ENCODE results near the gene ZBTB43. TPM values are rescaled to one million over a fixed set of nuclear protein-coding genes. Genes with fewer than 3 reads are reported as not detected.

The ZBTB43 gene
- total and polyA plus RNA-seq, 8 donors, result 13.6 to 28.3 (median 16.4) TPM

DNA sequence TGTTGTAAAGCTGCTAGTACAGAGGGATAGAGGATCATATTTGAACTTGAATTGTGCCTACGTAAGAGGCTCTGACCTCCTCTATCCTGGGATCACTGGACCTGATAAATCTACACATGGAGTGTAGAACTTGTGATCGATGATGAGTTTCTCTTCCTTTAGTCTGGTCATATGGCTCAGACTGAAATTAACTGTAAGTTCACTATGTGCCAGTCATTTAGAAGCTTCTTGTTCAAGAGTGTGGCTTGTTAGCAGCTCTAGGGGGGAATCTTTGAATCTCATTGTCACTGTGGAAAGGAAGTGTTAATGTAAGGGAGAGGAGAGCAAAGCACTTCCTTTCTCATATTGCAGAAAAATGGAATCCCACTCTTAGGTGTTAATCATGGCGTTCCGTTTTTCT lies 67.7 kb downstream of the ZBTB43 start:
- Histone ChIP-seq H3K36me3 (peaks cover 0 to 14% of the 10 kb centered on the region in 2 donors), H3K4me3 (no peak overlapping the region), H3K9me3 (no peaks in the 10 kb centered on the region), H3K4me1 (peaks cover 0 to 25% of the 10 kb centered on the region in 2 donors), H3K27me3 (no peaks in the 10 kb centered on the region), H3K27ac (no peak overlapping the region)
- no peak for DNase-seq
- intact Hi-C loops (cut with DNase I), result no loop called here
- TF ChIP-seq, protein P1, sequence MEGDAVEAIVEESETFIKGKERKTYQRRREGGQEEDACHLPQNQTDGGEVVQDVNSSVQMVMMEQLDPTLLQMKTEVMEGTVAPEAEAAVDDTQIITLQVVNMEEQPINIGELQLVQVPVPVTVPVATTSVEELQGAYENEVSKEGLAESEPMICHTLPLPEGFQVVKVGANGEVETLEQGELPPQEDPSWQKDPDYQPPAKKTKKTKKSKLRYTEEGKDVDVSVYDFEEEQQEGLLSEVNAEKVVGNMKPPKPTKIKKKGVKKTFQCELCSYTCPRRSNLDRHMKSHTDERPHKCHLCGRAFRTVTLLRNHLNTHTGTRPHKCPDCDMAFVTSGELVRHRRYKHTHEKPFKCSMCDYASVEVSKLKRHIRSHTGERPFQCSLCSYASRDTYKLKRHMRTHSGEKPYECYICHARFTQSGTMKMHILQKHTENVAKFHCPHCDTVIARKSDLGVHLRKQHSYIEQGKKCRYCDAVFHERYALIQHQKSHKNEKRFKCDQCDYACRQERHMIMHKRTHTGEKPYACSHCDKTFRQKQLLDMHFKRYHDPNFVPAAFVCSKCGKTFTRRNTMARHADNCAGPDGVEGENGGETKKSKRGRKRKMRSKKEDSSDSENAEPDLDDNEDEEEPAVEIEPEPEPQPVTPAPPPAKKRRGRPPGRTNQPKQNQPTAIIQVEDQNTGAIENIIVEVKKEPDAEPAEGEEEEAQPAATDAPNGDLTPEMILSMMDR (IDR thresholded peaks at IDR 0.05), result no peak
- ATAC-seq, result no peak

GRCh38 chr9:126874546-126875314 lies 69.9 kb downstream of the ZBTB43 start:
- H3K9me3 ChIP-seq, result no peaks in the 10 kb centered on the region
- TF ChIP-seq, protein P1 (IDR thresholded peaks at IDR 0.05), result no peak
- H3K36me3 ChIP-seq, result peaks cover 0 to 23% of the 10 kb centered on the region in 2 donors
- DNase-seq, result no peak
- H3K4me3 ChIP-seq, result no peak overlapping the region
- no peaks in the 10 kb centered on the region for H3K27me3 ChIP-seq
- no peak overlapping the region for H3K27ac ChIP-seq
- intact Hi-C loops (cut with DNase I), result no loop called here
- ATAC-seq, result peak; percentile 53
- H3K4me1 ChIP-seq, result peaks cover 0 to 25% of the 10 kb centered on the region in 2 donors

- Histone ChIP-seq H3K9me3 (no peaks in the 10 kb centered on the region), H3K27me3 (no peaks in the 10 kb centered on the region), H3K4me3 (no peak overlapping the region), H3K36me3 (peaks cover 0 to 35% of the 10 kb centered on the region in 2 donors), H3K27ac (peak overlapping the region in 1 of 2 donors; percentile 28), H3K4me1 (peaks cover 0 to 25% of the 10 kb centered on the region in 2 donors)
- no peak for DNase-seq
- intact Hi-C loops (cut with DNase I), result no loop called here
- ATAC-seq, result no peak
- TF ChIP-seq, protein P1 (IDR thresholded peaks at IDR 0.05), result no peak
These were observed 71.1 kb downstream of the ZBTB43 start for GRCh38 chr9:126875756-126876510.

GRCh38 chr9:126876531-126876930 lies 71.7 kb downstream of the ZBTB43 start:
- Histone ChIP-seq H3K4me3 (no peak overlapping the region), H3K4me1 (peaks cover 0 to 25% of the 10 kb centered on the region in 2 donors), H3K27me3 (no peaks in the 10 kb centered on the region), H3K36me3 (peaks cover 0 to 41% of the 10 kb centered on the region in 2 donors), H3K27ac (peak overlapping the region in 1 of 2 donors; percentile 28), H3K9me3 (no peaks in the 10 kb centered on the region)
- TF ChIP-seq, protein P1 (IDR thresholded peaks at IDR 0.05), result no peak
- intact Hi-C loops (cut with DNase I), result no loop called here
- ATAC-seq (no peak), DNase-seq (no peak)

DNA sequence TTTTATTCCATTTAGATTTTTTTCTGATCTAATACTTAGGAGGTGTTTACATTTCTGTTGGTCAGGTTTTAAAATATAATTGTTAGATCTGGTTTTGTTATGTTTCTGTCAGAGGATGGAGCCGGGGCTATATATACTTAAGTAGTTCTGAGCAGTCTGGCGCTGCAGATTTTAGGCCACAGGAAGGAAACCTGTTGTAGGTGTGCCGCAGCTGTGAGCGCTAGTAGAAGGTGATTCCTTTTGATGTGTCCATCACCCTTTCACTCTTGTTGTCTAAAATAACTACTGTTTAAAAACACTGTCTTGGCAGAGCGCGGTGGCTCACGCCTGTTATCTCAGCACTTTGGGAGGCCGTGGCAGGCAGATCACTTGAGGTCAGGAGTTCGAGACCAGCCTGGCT lies 72.6 kb downstream of the ZBTB43 start:
- no peaks in the 10 kb centered on the region for H3K9me3 ChIP-seq
- no peaks in the 10 kb centered on the region for H3K27me3 ChIP-seq
- no peak overlapping the region for H3K4me3 ChIP-seq
- intact Hi-C loops (cut with DNase I), result no loop called here
- peaks cover 0 to 49% of the 10 kb centered on the region in 2 donors for H3K36me3 ChIP-seq
- peaks cover 0 to 25% of the 10 kb centered on the region in 2 donors for H3K4me1 ChIP-seq
- H3K27ac ChIP-seq, result no peak overlapping the region
- ATAC-seq (no peak), DNase-seq (no peak)
- TF ChIP-seq, protein P1 (IDR thresholded peaks at IDR 0.05), result no peak

Measured in left lung (tissue), 10 donors.